BJ (cell line): ENCODE data around the gene RPL28. TPM values are rescaled to one million over a fixed set of nuclear protein-coding genes. Genes with fewer than 3 reads are reported as not detected.

ENCODE experiments used
- polyA plus RNA-seq: library from polyadenylated mRNA; depleted of rRNA; stranded (reverse); fragments of >200 nt; gene quantifications from 2 replicates; pipeline ENCODE4 v1.2.3, GENCODE V29; 2011; rRNA removed

The RPL28 gene
- polyA plus RNA-seq, 1 experiment = 838 TPM

Other genes starting within 250 kb of the RPL28 start
- 10.4 and 10.5 TPM in 2 replicates for gene TNNT1, start 236.7 kb upstream of the RPL28 start, polyA plus RNA-seq
- gene TNNI3, start 228.2 kb upstream of the RPL28 start, polyA plus RNA-seq = 0.12 TPM in 1 of 2 replicates, not detected in the other
- gene DNAAF3, start 219.3 kb upstream of the RPL28 start, polyA plus RNA-seq = 0.39 and 0.51 TPM in 2 replicates
- 0.26 and 0.47 TPM in 2 replicates for gene SYT5, start 205.6 kb upstream of the RPL28 start, polyA plus RNA-seq
- gene PTPRH, start 176.4 kb upstream of the RPL28 start, polyA plus RNA-seq = 2.2 and 4.3 TPM in 2 replicates
- 0.56 and 1.5 TPM in 2 replicates for gene TMEM86B, start 157.2 kb upstream of the RPL28 start, polyA plus RNA-seq
- gene PPP6R1, start 126.9 kb upstream of the RPL28 start, polyA plus RNA-seq = 25.9 and 42.5 TPM in 2 replicates
- 24.4 and 43.8 TPM in 2 replicates for gene HSPBP1, start 105.8 kb upstream of the RPL28 start, polyA plus RNA-seq
- 10.6 and 12.8 TPM in 2 replicates for gene BRSK1, start 101.9 kb upstream of the RPL28 start, polyA plus RNA-seq
- gene TMEM150B, start 60.6 kb upstream of the RPL28 start, polyA plus RNA-seq = not detected in 2 replicates
- 3.7 and 6.4 TPM in 2 replicates for gene KMT5C, start 46.1 kb upstream of the RPL28 start, polyA plus RNA-seq
- 0.12 and 0.58 TPM in 2 replicates for gene COX6B2, start 31.2 kb upstream of the RPL28 start, polyA plus RNA-seq
- gene GARIN5B, start 22.7 kb upstream of the RPL28 start, polyA plus RNA-seq = 0.02 TPM in 1 of 2 replicates, not detected in the other
- 11.9 and 16.4 TPM in 2 replicates for gene IL11, start 15.5 kb upstream of the RPL28 start, polyA plus RNA-seq
- 0.93 and 1.3 TPM in 2 replicates for gene TMEM190, start 9.1 kb upstream of the RPL28 start, polyA plus RNA-seq
- 0.10 and 0.15 TPM in 2 replicates for gene TMEM238, start 1.6 kb upstream of the RPL28 start, polyA plus RNA-seq
- gene UBE2S, start 21.9 kb downstream of the RPL28 start, polyA plus RNA-seq = 47.7 and 79.4 TPM in 2 replicates
- gene SHISA7, start 57.4 kb downstream of the RPL28 start, polyA plus RNA-seq = not detected in 2 replicates
- gene ISOC2, start 75.7 kb downstream of the RPL28 start, polyA plus RNA-seq = 93.8 and 123 TPM in 2 replicates
- not detected in 2 replicates for gene C19orf85, start 78.8 kb downstream of the RPL28 start, polyA plus RNA-seq
- gene ZNF628, start 90.7 kb downstream of the RPL28 start, polyA plus RNA-seq = 0.36 and 0.48 TPM in 2 replicates
- gene NAT14, start 99.3 kb downstream of the RPL28 start, polyA plus RNA-seq = 20.4 and 34.8 TPM in 2 replicates
- gene SSC5D, start 102.5 kb downstream of the RPL28 start, polyA plus RNA-seq = 5.5 and 8.2 TPM in 2 replicates
- 0.07 TPM in 1 of 2 replicates, not detected in the other for gene SBK2, start 151.2 kb downstream of the RPL28 start, polyA plus RNA-seq
- 0.06 and 0.11 TPM in 2 replicates for gene SBK3, start 159.6 kb downstream of the RPL28 start, polyA plus RNA-seq
- 2.6 and 3.8 TPM in 2 replicates for gene ZNF579, start 194.9 kb downstream of the RPL28 start, polyA plus RNA-seq
- gene FIZ1, start 213.6 kb downstream of the RPL28 start, polyA plus RNA-seq = 3.7 and 4.0 TPM in 2 replicates
- gene ZNF524, start 214.4 kb downstream of the RPL28 start, polyA plus RNA-seq = 7.8 TPM in 2 replicates
- gene ZNF865, start 219.7 kb downstream of the RPL28 start, polyA plus RNA-seq = 1.2 and 1.4 TPM in 2 replicates
- 2.9 and 4.5 TPM in 2 replicates for gene ZNF784, start 238.6 kb downstream of the RPL28 start, polyA plus RNA-seq